Measurements from ENCODE around the gene SLC18A2. TPM values are rescaled to one million over a fixed set of nuclear protein-coding genes. Genes with fewer than 3 reads are reported as not detected.

The SLC18A2 gene
- total RNA-seq, 4 donors from 2014 or later, result 0.27 to 0.75 (median 0.64) TPM; not detected in 1

DNA sequence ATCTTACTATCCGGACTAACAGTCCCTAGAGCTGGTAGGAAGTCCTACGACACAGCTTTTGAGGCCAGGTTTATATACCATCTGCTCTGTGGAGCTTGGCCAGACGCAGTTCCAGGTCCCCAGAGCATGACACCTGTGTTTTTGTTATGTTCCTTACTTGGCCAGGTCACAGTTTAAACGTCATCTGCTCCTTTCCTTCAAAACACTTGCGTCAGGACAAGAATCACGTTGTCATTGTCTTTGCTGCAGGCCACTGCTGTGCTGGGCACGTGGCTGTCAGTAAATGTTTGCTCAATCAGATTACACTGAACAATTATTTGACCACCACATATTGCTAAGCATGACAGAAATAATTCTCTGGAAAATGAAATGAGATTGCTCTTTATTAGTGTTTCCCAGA, 23.9 kb downstream of the SLC18A2 start:
- H3K4me1 ChIP-seq, result no peaks in the 10 kb centered on the region
- H3K27ac ChIP-seq, result no peak overlapping the region
- no peak for DNase-seq
- no peak for TF ChIP-seq POLR2A (IDR thresholded peaks at IDR 0.05)
- no peak for TF ChIP-seq POLR2AphosphoS5 (IDR thresholded peaks at IDR 0.05)
- TF ChIP-seq EP300 (IDR thresholded peaks at IDR 0.05; ENCODE audit: low read depth), result no peak
- TF ChIP-seq, protein P1, sequence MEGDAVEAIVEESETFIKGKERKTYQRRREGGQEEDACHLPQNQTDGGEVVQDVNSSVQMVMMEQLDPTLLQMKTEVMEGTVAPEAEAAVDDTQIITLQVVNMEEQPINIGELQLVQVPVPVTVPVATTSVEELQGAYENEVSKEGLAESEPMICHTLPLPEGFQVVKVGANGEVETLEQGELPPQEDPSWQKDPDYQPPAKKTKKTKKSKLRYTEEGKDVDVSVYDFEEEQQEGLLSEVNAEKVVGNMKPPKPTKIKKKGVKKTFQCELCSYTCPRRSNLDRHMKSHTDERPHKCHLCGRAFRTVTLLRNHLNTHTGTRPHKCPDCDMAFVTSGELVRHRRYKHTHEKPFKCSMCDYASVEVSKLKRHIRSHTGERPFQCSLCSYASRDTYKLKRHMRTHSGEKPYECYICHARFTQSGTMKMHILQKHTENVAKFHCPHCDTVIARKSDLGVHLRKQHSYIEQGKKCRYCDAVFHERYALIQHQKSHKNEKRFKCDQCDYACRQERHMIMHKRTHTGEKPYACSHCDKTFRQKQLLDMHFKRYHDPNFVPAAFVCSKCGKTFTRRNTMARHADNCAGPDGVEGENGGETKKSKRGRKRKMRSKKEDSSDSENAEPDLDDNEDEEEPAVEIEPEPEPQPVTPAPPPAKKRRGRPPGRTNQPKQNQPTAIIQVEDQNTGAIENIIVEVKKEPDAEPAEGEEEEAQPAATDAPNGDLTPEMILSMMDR (IDR thresholded peaks at IDR 0.05), result no peak
- H3K27me3 ChIP-seq, result peaks cover 17% of the 10 kb centered on the region
- WGBS, 2 donors (ENCODE audit: low coverage in 1 of 2), result 61 to 70% methylated on average over 3 to 7 of the region's 7 CpGs
- intact Hi-C loops (cut with DNase I; ENCODE audit: low total_unique reads) (no loop called here), in situ Hi-C loops (cut with MboI; ENCODE audit: low pct_ligation_motif_present in 1 of 4, low pct_unique_long_range_greater_than_20kb in 1 of 4, low sequenced_read_pairs in 3 of 4) (no loop called here)
- no peak overlapping the region for H3K4me3 ChIP-seq
- no peaks in the 10 kb centered on the region for H3K36me3 ChIP-seq
- no peaks in the 10 kb centered on the region for H3K9me3 ChIP-seq

DNA sequence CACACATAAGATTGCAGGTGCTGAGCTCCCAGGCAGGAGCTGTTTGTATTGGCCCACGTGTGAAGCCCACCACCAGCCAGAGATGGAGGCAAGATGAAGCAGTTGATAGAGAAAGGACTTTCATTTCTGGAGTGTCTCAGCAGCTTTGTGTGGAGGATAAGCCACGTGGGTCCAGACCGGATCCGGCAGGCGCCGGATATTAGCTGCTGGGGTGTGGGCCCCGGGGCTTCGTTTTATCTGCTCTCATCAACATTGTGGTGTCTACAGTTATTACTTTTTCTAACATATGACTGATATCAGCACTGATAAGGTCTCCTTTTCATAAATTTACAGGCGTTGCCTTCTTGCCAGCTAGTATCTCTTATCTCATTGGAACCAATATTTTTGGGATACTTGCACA, 25.5 kb downstream of the SLC18A2 start:
- in situ Hi-C loops (cut with MboI; ENCODE audit: low pct_ligation_motif_present in 1 of 4, low pct_unique_long_range_greater_than_20kb in 1 of 4, low sequenced_read_pairs in 3 of 4), result no loop called here
- H3K27ac ChIP-seq, result no peak overlapping the region
- no peak for DNase-seq
- H3K36me3 ChIP-seq, result no peaks in the 10 kb centered on the region
- peaks cover 11% of the 10 kb centered on the region for H3K27me3 ChIP-seq
- TF ChIP-seq POLR2AphosphoS5 (IDR thresholded peaks at IDR 0.05), result no peak
- TF ChIP-seq POLR2A (IDR thresholded peaks at IDR 0.05), result no peak
- TF ChIP-seq, protein P1 (IDR thresholded peaks at IDR 0.05), result no peak
- TF ChIP-seq EP300 (IDR thresholded peaks at IDR 0.05; ENCODE audit: low read depth), result no peak
- intact Hi-C loops (cut with DNase I; ENCODE audit: low total_unique reads), result no loop called here
- WGBS, 2 donors (ENCODE audit: low coverage in 1 of 2), result 58 to 87% methylated on average over 5 to 9 of the region's 9 CpGs
- no peaks in the 10 kb centered on the region for H3K9me3 ChIP-seq
- no peaks in the 10 kb centered on the region for H3K4me1 ChIP-seq
- H3K4me3 ChIP-seq, result no peak overlapping the region

DNA sequence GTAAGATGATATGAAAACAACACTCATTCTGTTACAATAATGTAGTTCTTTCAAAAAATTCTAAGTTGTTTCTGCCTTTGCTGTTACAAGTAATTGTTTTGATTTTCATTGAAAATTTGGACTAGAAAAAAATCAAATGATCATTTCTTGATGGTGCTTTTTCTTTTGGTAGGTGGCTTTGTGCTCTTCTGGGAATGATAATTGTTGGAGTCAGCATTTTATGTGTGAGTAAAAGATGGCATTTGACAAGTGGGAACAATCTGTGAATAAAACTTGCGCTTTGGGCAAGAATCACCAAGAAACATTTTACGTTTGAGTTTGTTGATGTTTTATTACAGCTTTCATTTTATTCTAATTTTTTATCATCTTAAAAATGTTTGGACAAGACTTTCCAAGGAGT, 25.9 kb downstream of the SLC18A2 start:
- H3K36me3 ChIP-seq, result no peaks in the 10 kb centered on the region
- DNase-seq, result no peak
- TF ChIP-seq POLR2A (IDR thresholded peaks at IDR 0.05) (no peak), POLR2AphosphoS5 (IDR thresholded peaks at IDR 0.05) (no peak), EP300 (IDR thresholded peaks at IDR 0.05; ENCODE audit: low read depth) (no peak)
- TF ChIP-seq, protein P1 (IDR thresholded peaks at IDR 0.05), result no peak
- in situ Hi-C loops (cut with MboI; ENCODE audit: low pct_ligation_motif_present in 1 of 4, low pct_unique_long_range_greater_than_20kb in 1 of 4, low sequenced_read_pairs in 3 of 4) (no loop called here), intact Hi-C loops (cut with DNase I; ENCODE audit: low total_unique reads) (no loop called here)
- WGBS, 2 donors (ENCODE audit: low coverage in 1 of 2), result 82 to 100% methylated on average over 2 of the region's 2 CpGs
- H3K27ac ChIP-seq, result no peak overlapping the region
- H3K4me1 ChIP-seq, result no peaks in the 10 kb centered on the region
- H3K4me3 ChIP-seq, result no peak overlapping the region
- peaks cover 8% of the 10 kb centered on the region for H3K27me3 ChIP-seq
- H3K9me3 ChIP-seq, result no peaks in the 10 kb centered on the region

DNA sequence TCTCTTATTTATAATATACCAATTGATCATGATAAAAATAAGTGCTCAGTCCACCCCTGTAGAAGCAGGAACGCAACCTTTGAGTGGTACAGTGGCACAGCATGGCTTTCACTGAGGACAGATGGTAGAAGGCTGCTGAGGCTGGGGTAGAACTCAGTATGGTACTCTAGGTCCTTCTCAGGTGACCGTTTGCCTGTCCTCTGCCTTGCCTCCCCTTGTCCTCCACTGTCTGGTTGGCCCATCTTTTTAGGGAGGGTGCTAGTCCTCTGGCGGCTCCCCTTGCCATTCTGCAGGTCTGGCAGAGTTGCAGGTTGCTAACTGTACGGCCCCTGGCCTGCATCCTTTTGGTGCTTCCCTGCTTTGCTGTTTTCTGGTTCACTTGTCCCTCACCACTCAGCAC, 27.3 kb downstream of the SLC18A2 start:
- intact Hi-C loops (cut with DNase I; ENCODE audit: low total_unique reads) (no loop called here), in situ Hi-C loops (cut with MboI; ENCODE audit: low pct_ligation_motif_present in 1 of 4, low pct_unique_long_range_greater_than_20kb in 1 of 4, low sequenced_read_pairs in 3 of 4) (no loop called here)
- H3K4me3 ChIP-seq, result no peak overlapping the region
- TF ChIP-seq POLR2AphosphoS5 (IDR thresholded peaks at IDR 0.05), result no peak
- TF ChIP-seq, protein P1 (IDR thresholded peaks at IDR 0.05), result no peak
- no peak for TF ChIP-seq POLR2A (IDR thresholded peaks at IDR 0.05)
- TF ChIP-seq EP300 (IDR thresholded peaks at IDR 0.05; ENCODE audit: low read depth), result no peak
- no peaks in the 10 kb centered on the region for H3K27me3 ChIP-seq
- H3K4me1 ChIP-seq, result no peaks in the 10 kb centered on the region
- no peaks in the 10 kb centered on the region for H3K9me3 ChIP-seq
- WGBS, 2 donors (ENCODE audit: low coverage in 1 of 2), result 89% methylated on average over 3 to 4 of the region's 4 CpGs
- DNase-seq, result no peak
- no peaks in the 10 kb centered on the region for H3K36me3 ChIP-seq
- H3K27ac ChIP-seq, result no peak overlapping the region

Data from transverse colon (tissue), 4 donors.